ENCODE data around the gene MDGA2.
"Not testable (repeated sequence)": the region's sequence is repeated elsewhere in the genome, so short reads cannot be mapped to it uniquely, and the experiment has no call there.

DNA sequence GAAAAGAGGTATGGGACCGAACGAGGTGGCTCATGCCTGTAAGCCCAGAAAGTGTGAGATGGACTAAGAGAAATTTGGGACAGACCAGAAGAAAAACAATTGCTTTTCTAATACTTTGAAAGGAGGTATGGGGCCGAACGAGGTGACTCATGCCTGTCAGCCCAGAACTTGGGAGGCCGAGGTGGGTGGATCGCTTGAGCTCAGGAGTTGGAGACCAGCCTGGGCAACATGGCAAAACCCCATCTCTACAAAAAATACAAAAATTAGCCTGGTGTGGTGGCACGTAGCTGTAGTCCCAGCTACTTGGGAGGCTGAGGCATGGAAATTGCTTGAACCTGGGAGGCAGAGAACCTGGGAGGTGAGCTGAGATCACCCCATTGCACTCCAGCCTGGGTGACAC lies 483.2 kb downstream of the MDGA2 start:
- TF ChIP-seq, protein P1, sequence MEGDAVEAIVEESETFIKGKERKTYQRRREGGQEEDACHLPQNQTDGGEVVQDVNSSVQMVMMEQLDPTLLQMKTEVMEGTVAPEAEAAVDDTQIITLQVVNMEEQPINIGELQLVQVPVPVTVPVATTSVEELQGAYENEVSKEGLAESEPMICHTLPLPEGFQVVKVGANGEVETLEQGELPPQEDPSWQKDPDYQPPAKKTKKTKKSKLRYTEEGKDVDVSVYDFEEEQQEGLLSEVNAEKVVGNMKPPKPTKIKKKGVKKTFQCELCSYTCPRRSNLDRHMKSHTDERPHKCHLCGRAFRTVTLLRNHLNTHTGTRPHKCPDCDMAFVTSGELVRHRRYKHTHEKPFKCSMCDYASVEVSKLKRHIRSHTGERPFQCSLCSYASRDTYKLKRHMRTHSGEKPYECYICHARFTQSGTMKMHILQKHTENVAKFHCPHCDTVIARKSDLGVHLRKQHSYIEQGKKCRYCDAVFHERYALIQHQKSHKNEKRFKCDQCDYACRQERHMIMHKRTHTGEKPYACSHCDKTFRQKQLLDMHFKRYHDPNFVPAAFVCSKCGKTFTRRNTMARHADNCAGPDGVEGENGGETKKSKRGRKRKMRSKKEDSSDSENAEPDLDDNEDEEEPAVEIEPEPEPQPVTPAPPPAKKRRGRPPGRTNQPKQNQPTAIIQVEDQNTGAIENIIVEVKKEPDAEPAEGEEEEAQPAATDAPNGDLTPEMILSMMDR (IDR thresholded peaks at IDR 0.05; ENCODE audit: borderline replicate concordance, extremely low read depth, low read length, poor library complexity, severe bottlenecking), result not testable (repeated sequence)
- TF ChIP-seq EZH2 (IDR thresholded peaks at IDR 0.05; ENCODE audit: borderline replicate concordance, low read depth, low read length, severe bottlenecking), result not testable (repeated sequence)
